GM19438 (cell line): ENCODE measurements around the gene TBC1D22B.
A peak's percentile ranks its signal among the peaks of the same experiment; 100 is the strongest.

Experiments used
- ATAC-seq: cut with Tn5 transposase; IDR thresholded peaks from one replicate; pipeline ENCODE4 v1.9.1; 2021; ENCODE audit warnings: low read depth; ENCODE audit not compliant: unreplicated experiment

Gene TBC1D22B, protein sequence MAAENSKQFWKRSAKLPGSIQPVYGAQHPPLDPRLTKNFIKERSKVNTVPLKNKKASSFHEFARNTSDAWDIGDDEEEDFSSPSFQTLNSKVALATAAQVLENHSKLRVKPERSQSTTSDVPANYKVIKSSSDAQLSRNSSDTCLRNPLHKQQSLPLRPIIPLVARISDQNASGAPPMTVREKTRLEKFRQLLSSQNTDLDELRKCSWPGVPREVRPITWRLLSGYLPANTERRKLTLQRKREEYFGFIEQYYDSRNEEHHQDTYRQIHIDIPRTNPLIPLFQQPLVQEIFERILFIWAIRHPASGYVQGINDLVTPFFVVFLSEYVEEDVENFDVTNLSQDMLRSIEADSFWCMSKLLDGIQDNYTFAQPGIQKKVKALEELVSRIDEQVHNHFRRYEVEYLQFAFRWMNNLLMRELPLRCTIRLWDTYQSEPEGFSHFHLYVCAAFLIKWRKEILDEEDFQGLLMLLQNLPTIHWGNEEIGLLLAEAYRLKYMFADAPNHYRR

DNA sequence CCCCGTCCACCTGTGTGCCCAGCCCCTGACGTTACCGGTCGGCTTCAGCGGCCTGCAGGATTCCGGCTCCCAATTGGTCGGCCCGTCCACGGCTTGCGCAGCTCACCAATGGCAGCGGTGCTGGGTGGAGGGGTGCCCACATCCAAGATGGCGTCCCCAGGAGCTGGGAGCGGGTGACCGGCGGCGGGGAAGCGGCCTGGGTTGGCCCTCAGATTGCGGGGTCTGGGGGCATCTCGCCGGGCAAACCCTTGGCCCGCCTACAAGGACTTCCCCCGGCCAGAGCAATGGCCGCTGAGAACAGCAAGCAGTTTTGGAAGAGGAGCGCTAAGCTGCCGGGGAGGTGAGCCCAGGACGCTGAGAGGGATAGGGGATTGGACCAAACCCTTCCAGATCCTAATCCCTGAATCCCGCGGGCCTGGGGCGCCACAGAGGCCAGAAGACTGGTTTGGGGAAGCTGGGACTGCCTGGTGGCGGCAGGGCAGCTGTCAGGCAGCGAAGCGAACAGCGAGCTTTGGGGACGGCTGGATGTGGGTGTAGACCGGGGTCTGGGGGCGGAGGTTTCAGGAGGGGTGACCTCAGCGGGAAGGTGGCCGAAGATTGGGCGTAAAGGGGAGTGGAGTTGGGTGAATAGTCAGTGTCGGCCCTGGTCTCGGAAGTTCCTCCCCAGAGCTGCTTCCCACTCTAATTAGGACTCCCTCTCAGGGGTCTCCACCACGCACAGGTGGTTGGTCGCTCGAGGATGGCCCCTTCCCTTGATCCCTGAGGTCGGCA lies at the start of gene TBC1D22B, which contains the start of gene TMEM217:
Gene TBC1D22B (plus strand): TSS at position 139 of the 771 bp plus-strand sequence. CDS start 146 bp downstream, at position 285.
Gene TMEM217 (minus strand): TSS at position 511 of the 771 bp plus-strand sequence. CDS start 39,114 bp downstream, outside the sequence.
- ATAC-seq: peak; percentile 99

DNA sequence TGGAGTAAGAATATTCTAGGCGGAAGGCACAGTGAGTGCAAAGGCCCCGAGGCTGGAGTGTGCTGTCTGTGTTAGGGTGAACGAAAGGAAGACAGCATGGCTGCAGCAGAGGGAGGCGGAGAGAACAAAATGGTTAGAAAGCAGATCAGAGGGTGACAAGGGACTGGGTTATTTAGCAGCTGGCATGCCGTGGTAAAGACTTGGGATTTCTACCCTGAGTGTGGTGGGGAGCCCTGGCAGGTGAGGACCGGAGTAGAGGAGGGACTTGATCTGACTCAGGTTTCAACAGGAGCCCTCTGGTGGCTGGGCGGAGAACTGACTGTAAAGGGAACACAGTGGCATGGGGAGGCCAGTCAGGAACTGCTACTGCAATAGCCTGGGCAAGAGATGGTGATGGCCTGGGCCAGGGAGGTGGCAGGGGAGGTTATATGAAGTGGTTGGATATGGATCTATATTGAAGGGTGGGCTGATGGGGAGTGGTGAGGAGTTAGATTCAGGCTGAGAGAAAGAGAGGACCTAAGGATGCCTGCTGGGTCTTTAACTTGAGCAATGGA lies 49.6 kb upstream of the TBC1D22B start:
- peak; percentile 66 for ATAC-seq

DNA sequence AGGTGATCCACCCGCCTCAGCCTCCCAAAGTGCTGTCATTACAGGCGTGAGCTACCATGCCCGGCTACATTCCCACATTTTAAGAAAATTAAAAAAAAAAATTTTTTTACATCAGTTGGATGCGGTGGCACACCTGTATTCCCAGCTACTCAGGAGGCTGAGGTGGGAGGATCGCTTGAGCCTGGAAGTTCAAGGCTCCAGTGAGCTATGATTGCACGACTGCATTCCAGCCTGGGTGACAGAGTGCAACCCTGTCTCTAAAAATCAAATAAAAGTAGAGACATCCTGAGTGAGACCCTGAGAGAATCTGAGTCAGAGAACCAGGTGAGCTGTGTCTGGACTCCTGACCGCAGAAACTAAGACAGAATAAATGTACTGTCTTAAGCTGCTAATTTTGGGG lies 48.8 kb upstream of the TBC1D22B start:
- no peak for ATAC-seq

DNA sequence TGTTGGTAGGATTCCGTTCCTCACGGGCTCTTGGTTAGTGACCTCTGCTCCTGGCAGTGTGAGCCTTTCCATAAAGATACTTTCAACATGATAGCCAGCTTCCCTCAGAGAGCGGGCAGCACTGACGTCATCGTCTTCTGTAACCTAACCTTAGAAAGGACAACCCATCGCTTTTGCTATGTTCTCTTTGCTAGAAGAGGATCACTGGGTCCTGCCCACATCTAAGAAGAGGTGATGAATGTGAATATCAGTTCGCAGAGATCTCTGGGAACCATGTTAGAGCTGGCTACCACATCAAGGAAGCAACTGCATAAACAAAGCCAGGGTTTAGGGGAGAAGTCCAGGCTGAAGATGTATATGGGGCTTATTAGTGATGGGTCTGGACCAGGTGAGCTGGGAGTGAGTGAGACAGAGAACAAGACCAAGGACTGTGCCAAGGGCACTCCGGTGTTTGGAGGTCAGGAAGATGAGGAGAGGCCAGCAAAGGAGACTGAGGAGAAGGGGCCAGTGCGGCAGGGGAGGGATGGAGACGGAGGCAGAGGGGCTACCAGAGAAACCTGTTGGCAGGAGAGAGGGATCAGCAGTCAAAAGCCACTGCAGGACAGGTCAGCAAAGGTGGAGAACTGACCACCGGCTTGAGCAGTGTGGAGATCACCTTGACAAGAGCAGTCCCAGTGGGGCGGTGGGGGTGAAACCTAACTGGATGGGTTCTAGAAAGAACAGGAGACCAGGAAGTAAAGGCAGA lies 47.9 kb upstream of the TBC1D22B start:
- no peak for ATAC-seq

DNA sequence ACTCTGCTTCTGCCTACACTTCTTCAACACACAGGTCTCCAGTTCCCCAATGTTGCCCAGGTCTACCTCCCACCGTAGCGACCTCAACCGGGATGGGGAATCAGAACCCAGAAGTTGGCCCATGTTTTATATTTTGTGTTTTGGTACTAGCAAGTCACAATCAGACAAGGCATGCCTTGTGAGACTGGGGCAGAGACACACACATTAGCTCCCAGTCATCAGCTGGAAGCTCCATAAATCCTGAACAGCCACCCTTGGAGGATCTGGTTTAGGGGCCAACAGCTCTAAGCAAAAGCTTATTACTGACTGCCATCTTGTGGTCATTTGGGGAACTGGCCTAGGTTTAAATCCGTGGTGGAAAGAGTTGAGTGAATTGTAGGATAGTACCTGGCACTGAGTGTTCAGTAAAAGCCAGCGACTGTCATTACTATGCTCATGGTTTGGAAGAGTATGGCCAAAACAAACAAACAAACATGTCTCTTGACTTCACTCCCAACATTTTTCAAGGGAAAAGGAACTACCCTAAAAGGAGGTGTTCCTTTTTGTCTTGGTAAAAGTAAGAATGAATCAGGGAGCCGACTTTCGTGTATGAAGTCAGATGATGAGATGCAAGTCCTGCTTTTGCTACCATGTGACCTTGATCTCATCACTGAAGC lies 47.1 kb upstream of the TBC1D22B start:
- no peak for ATAC-seq

DNA sequence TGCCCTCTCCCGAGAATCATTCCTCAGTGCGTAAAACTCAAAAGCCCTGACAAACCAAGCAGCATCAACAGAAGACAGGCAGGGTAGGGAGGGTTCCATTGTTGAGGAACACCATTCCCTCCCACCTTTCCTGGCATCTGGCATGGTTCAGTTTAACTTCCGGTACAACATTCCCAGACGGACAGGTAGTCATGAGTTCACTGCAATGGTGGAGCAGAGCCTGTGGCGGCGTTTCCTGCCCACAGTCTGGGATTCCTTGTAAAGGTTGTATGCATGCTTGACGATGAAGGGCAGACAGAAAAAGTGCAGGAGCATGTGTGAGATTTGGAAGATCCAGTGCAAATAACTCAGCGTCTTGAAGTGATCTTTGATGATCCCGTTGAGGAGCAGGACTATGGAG lies 45.3 kb upstream of the TBC1D22B start:
- ATAC-seq: no peak

DNA sequence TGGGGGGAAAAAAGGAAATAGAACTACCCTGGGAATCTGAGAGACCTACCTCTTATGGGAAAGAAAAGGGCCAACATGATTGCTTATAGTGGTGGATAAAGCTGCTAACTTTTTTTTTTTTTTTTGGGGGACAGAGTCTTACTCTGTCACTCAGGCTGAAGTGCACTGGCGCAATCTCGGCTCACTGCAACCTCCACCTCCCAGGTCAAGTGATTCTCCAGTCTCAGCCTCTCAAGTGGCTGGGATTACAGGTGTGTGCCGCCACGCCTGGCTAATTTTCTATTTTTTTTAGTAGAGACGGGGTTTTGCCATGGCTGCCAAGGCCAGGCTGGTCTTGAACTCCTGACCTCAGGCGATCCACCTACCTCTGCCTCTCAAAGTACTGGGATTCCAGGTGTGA lies 39.5 kb upstream of the TBC1D22B start:
- ATAC-seq: no peak

DNA sequence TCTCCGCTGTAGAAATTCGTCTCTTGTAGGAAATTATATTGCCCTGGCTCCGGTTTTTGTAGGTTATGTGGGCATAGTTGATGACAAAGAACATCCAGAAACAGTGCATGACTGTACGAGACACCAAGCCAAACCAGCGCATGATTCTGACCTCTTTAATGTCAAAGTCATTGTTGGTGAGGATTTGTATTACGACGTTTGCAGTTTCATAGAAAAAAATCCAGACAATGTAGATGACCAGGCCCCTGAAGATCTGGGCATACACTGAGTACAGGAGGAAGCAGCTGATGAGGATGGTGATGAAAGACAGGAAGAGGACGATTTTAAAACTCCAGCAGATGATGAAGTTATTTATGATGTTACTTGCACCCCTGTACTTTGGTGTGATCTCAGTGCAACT lies 39.1 kb upstream of the TBC1D22B start:
- ATAC-seq: no peak

DNA sequence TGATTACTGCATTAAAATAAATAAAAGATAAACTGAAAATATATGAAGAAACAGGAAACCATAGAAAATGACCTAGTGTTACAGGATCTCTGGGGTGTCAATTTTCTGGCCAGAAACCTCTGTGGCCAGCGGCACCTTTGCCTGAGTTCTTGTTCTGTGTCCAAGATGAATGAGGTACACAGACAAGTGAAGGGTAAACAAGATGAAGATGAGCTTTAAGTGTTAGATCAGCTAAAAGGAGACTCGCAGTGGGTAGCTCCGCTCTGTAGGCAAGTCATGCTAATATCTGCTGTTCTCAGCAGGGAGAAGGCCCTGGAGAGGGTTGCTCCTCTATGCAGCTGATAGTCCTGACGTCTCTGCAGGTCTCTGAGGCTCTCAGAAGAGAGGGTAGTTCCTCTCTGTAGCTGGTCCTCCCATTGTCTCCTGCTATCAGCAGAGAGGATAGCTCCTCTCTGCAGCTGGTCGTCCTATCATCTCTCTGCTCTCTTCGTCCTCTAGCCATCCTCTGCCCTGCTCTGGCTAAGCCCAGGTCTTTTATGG lies 35.9 kb upstream of the TBC1D22B start:
- ATAC-seq: no peak

DNA sequence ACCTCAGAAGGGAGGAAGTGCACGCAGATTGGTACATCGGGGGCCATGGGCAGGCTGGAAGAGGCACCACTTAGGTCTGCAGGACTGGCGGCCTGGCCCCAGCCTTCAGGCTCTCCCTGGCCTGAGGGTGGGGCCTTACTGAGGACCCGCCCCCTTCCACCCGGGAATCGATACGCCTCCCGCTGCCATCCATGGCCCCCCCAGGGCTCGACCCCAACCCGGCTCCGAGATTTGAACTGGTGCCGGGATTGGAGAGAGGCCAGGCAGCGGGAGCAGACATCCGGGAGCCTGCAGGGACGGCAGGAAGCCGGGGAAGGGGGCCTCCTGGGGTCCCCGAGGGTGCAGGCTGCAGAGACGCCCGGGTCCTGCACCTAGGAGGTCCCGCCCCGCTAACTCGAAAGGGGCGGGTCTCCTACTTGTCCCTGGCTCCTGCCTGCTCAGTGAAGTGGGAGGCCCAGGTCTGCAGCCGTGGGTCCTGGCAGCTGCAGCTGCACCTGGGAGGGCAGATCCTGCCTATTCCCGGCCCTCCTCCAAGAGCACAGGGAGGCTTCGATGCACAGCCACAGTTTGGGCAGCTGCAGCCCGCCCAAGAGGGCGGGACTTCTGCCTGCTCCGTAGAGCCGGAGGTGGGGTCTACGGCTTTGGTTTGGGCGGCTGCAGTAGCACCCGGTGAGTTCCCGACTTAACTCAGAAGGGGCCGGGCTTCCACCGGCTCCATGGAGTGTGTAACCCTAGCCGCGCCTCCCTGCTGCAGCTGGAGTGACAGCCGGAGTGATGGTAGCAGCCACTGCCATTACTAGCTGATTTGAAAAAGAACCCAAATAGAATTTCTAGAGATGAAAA lies 35.2 kb upstream of the TBC1D22B start:
- peak; percentile 86 for ATAC-seq

DNA sequence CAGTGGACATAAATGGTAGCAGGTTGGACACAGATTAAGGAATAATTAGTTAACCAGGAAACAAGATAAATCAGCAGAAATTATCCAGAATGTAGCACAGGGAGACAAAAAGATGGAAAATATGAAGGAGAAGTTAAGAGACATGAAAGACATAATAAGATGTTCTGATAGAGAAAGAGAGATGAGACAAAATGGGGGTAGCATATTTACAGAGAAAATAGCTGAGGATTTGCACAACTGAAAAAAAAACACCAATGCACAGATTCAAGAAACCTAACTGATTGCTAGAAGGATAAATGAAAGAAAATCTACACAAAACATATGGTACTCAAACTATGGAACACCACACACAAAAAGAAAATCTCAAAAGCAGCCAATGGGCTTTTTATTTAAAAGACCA lies 34.6 kb upstream of the TBC1D22B start:
- no peak for ATAC-seq

DNA sequence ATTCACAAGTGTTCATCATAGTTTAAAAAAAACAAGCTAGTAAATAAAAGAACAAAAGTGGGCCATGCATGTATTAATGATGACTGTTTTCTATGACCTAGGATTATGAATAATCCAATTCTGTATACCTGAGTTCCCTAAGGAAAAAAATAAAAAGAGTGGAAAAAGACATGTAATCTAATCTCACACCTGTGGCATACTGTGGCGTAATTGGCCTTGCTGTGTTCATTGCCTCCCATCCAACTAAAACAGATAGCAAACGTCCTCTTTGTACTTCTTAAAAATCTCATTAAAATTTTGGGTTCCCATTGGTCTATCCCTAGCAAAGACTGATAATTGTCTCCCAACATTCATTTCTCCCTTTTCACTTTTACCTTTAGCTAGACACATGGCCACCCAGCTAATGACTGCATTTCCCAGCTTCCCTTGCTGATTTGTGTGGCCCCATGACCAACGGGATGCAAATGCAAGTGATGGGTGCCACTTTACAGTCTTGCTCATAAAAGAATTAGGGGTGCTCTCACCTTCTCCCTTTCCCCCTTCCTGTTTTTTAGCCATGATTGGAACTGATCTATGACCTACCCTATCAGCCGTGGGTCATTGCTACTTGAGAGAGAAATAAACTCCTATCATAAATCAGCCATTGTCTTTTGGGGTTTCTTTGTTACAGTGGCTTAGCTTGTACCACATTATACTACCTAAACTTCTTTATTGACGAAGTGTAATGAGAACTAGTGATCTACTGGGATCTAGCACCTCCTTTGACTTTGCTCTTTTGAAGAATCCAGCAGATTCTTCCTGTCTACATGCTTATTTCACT lies 32.0 kb upstream of the TBC1D22B start:
- no peak for ATAC-seq

DNA sequence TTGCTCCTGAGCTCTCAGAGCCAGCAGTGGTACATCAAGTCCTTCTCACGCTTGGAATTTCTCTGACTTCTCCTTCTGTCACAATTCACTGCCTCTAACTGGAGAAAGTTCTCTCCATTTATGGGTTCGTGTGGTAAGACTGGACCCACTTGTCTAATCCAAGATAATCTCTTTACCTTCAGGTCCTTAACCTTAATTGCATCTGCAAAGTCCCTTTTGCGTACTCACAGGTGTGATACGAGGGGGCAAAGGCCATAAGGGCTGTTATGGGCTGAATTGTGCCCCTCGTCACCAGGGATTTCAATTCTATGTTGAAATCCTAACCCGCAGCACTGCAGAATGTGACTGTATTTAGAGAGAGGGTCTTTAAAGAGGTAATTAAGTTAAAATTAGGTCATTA lies 27.5 kb upstream of the TBC1D22B start:
- no peak for ATAC-seq

DNA sequence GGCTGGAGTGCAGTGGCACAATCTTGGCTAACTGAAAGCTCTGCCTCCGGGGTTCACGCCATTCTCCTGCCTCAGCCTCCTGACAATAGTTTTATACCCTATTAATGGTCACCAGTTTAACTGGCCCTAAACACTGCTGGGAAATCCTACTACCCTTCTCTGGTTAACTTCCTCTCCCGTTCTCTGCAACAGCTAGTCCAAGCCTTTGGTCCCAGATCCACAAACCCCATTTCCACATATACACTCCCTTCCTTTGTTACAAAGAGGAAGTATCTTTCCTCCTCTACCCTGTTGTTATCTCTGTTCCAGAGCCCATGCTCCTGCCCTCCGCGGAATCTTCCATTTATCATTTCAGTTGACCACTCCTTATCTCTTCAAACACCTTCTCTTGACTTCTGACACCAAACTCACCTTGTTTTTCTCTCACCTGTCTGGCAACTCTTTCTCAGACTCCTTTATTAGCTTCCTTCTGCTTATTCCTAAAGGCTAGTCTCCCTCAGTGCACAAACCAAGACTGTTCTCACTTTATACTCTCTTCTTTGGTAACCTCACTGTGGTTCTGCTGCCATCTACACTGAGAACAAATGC lies 25.0 kb upstream of the TBC1D22B start:
- ATAC-seq: no peak

DNA sequence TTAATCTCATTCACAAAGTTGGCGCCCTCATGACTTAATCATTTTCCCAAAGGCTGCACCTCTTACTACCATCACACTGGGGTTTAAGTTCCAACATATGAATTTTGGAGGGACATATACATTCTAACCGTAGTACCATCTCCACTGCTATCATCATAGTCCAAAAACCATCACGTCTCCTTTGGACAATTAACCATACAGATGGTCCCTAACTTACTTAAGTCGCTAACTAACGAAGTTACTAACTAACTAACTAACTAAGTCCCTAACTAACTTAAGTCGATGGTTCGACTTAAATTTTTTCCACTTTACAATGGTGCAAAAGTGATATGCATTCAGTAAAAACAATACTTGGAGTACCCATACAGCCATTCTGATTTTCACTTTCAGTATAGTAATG lies 24.0 kb upstream of the TBC1D22B start:
- no peak for ATAC-seq

DNA sequence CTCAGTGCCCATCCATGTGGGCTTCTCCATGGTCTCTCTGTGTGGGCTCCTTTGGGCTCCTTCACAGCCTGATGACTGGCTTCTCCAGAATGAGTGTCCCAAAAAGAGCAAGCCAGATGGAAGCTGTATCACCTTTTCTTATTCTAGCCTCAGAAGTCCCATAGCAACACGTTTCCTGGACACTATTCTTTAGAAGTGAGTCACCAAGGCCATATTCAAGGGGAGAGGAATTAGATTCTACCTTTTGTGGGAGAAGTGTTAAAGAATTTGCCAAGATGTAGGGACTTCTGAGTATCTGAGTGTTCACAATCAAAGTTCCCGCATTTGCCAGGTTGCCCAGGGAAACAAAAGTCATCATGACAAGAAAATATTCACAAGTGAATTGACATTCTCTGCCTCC lies 20.7 kb upstream of the TBC1D22B start:
- ATAC-seq: no peak

DNA sequence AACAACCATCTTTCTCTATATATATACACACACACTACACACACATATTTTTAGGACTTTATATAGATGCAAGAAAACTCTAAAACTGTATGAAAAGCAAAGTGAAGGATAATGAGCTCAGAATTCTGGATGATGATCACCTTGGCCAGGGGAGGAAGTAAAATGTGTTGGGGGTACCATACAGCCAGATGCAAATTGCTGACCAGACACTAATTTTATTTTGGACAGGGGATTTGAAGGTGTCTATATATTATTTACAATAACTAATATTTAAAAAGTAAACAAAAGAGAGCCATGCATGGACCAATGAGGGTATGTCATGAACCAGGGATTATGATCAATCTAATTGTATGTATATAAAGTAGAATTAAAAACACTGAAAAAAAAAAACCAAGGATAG lies 19.8 kb upstream of the TBC1D22B start:
- ATAC-seq: no peak

DNA sequence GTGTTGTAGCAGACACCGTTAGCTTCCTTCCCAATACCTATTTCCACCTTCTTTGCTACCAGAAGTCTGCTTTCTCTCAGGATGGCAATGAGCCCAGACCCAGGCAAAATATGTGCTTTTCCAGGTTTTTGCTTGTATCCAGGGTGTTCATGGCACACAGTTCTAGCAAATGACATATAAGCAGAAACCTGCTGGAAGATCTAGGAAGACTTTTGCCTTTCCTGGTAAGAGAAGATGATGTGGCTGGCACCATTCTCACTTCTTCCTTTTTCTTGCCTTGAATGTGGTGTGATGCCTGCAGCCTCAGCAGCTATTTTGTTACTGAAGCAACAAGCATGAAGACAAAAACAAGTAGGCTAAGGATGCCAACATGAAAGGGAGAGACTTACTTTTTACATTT lies 19.2 kb upstream of the TBC1D22B start:
- no peak for ATAC-seq
